Colonic mucosa (tissue), 4 donors: ENCODE results near the gene NDUFA13. TPM values are rescaled to one million over a fixed set of nuclear protein-coding genes. Genes with fewer than 3 reads are reported as not detected.
A peak's percentile ranks its signal among the peaks of the same experiment; 100 is the strongest.

Source experiments
- DNase-seq: peaks from one replicate; pipeline ENCODE4 v3.0.0-alpha.2; 2020
- H3K27ac ChIP-seq: fragments of 200-600 bp; one replicate; pipeline ENCODE4 v1.8.0; 2021
- H3K27me3 ChIP-seq: fragments of 200-600 bp; one replicate; pipeline ENCODE4 v1.8.0; 2021
- H3K36me3 ChIP-seq: fragments of 200-600 bp; one replicate; pipeline ENCODE4 v1.8.0; 2021
- H3K4me1 ChIP-seq: fragments of 200-600 bp; one replicate; pipeline ENCODE4 v1.8.0; 2021; ENCODE audit warnings: mild to moderate bottlenecking
- H3K4me3 ChIP-seq: fragments of 200-600 bp; one replicate; pipeline ENCODE4 v1.8.0; 2021
- H3K9ac ChIP-seq, 2 donors: one replicate each; pipeline ENCODE4 v1.7.0; 2013; ENCODE audit warnings: control low read depth in 2 of 2, low read depth in 2 of 2, low read length in 2 of 2
- H3K9me3 ChIP-seq: fragments of 200-600 bp; one replicate; pipeline ENCODE4 v1.8.0; 2021
- CTCF ChIP-seq: fragments of 200-600 bp; IDR thresholded peaks from one replicate; pipeline ENCODE4 v1.8.0; 2022; ENCODE audit warnings: antibody characterized with exemption, mild to moderate bottlenecking
- intact Hi-C: fragments of 100-400 bp; cut with DNase I; formaldehyde crosslinking; loops from one replicate; pipeline ENCODE4 v1.14.1; 2022
- total RNA-seq, 2 donors: library from RNA; stranded (reverse); fragmentation: NEBNext Ultra II Directional in 1 of 2; extraction: Animal tissue kit (Norgen Biotek cat#: 25700) in 1 of 2; gene quantifications; one replicate each; pipeline ENCODE4 v1.2.1, GENCODE V29; 2021
- donor health status: healthy.
- donor health status: DM: no; HTN: no; CAD: no.
- donor health status: DM: no; HTN: no; CAD: no.

The NDUFA13 gene
- total RNA-seq, 2 donors from 2014 or later, result 399 to 494 TPM

GRCh38 chr19:19529783-19530422 lies 13.9 kb downstream of the NDUFA13 start:
- no peak overlapping the region for H3K4me3 ChIP-seq
- no peaks in the 10 kb centered on the region for H3K27me3 ChIP-seq
- intact Hi-C loops, result loop anchor here (5.0 kb wide), 1 partner anchor 427 kb away; no protein-coding TSS in a partner anchor
- TF ChIP-seq CTCF, result no peak
- H3K27ac ChIP-seq, result no peak overlapping the region
- no peaks in the 10 kb centered on the region for H3K4me1 ChIP-seq
- no peak overlapping the region for H3K9ac ChIP-seq
- H3K9me3 ChIP-seq, result no peaks in the 10 kb centered on the region
- no peaks in the 10 kb centered on the region for H3K36me3 ChIP-seq
- no peak for DNase-seq

GRCh38 chr19:19530423-19530804 lies 14.4 kb downstream of the NDUFA13 start:
- Histone ChIP-seq H3K9me3 (no peaks in the 10 kb centered on the region), H3K4me1 (no peaks in the 10 kb centered on the region), H3K27me3 (no peaks in the 10 kb centered on the region), H3K4me3 (no peak overlapping the region), H3K27ac (no peak overlapping the region), H3K9ac (no peak overlapping the region), H3K36me3 (no peaks in the 10 kb centered on the region)
- no peak for TF ChIP-seq CTCF
- no peak for DNase-seq
- intact Hi-C loops, result loop anchor here (5.0 kb wide), 1 partner anchor 427 kb away; no protein-coding TSS in a partner anchor

GRCh38 chr19:19530889-19531288 lies 14.9 kb downstream of the NDUFA13 start:
- Histone ChIP-seq H3K27me3 (no peaks in the 10 kb centered on the region), H3K9ac (no peak overlapping the region), H3K36me3 (no peaks in the 10 kb centered on the region), H3K4me3 (no peak overlapping the region), H3K27ac (no peak overlapping the region), H3K9me3 (no peaks in the 10 kb centered on the region), H3K4me1 (no peaks in the 10 kb centered on the region)
- TF ChIP-seq CTCF, result no peak
- DNase-seq, result no peak
- intact Hi-C loops, result loop anchor here (5.0 kb wide), 1 partner anchor 426 kb away; no protein-coding TSS in a partner anchor

GRCh38 chr19:19531951-19532805 lies 16.2 kb downstream of the NDUFA13 start:
- peak overlapping the region in 1 of 2 donors; percentile 16 for H3K9ac ChIP-seq
- intact Hi-C loops, result loop anchor here (2.0 to 5.0 kb wide), 2 partner anchors 113 to 425 kb away; no protein-coding TSS in a partner anchor

More at GRCh38 chr19:19531951-19532805, 16.2 kb downstream of the NDUFA13 start:
- Histone ChIP-seq H3K9me3 (no peaks in the 10 kb centered on the region), H3K27ac (no peak overlapping the region), H3K36me3 (no peaks in the 10 kb centered on the region), H3K4me3 (no peak overlapping the region), H3K4me1 (no peaks in the 10 kb centered on the region), H3K27me3 (peaks cover under 1% of the 10 kb centered on the region)
- TF ChIP-seq CTCF, result peak; percentile 95
- DNase-seq, result peak; percentile 85
